Measurements from ENCODE around the gene CCDC93.

Gene CCDC93

GRCh38 chr2:117987121-117987520 lies 26.7 kb downstream of the CCDC93 start:
- no peak for DNase-seq (ENCODE audit: low read depth)

GRCh38 chr2:117985092-117985491 lies 28.8 kb downstream of the CCDC93 start:
- DNase-seq (ENCODE audit: low read depth): no peak

DNA sequence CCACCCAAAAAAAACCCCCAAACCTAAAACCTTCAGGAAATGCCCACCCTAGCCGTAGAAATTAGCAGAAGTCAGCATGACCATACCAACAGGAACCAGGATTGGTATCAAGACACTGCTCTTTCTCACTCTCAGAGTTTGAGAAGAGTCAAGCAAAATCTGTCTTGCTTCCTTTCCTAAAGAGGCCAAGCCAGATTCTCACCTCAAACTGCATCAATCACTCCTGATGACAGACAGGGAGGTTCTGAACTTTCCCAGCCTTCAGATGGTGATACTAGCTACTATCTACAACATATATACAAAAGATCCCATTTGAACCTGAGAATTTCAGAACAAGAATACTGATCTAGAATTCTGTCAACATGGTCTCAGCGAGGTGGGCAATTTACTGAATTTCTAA lies 29.7 kb downstream of the CCDC93 start:
- no peak for DNase-seq (ENCODE audit: low read depth)

DNA sequence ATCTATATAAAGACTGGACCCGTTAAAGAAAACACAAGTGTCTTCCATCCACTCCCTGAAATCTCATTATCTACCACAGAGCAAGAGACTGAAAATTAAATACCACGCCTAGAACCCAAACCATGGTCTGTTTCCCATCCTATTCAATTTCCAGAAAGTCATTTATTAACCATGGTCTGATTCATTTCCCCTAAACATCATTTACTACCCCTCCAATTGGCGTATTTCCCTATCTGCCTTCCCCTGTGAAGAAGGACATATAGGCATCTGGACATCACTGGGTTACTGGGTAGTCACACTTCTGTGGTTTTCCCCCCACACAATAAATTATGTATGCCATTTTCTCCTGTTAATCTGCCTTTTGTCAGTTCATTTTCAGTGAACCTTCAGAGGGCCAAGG lies 30.8 kb downstream of the CCDC93 start:
- DNase-seq (ENCODE audit: low read depth): no peak

- DNase-seq (ENCODE audit: low read depth): no peak
These were observed 31.4 kb downstream of the CCDC93 start for GRCh38 chr2:117982376-117983033.

- DNase-seq (ENCODE audit: low read depth): no peak
These were observed 32.1 kb downstream of the CCDC93 start for GRCh38 chr2:117981810-117982209.

DNA sequence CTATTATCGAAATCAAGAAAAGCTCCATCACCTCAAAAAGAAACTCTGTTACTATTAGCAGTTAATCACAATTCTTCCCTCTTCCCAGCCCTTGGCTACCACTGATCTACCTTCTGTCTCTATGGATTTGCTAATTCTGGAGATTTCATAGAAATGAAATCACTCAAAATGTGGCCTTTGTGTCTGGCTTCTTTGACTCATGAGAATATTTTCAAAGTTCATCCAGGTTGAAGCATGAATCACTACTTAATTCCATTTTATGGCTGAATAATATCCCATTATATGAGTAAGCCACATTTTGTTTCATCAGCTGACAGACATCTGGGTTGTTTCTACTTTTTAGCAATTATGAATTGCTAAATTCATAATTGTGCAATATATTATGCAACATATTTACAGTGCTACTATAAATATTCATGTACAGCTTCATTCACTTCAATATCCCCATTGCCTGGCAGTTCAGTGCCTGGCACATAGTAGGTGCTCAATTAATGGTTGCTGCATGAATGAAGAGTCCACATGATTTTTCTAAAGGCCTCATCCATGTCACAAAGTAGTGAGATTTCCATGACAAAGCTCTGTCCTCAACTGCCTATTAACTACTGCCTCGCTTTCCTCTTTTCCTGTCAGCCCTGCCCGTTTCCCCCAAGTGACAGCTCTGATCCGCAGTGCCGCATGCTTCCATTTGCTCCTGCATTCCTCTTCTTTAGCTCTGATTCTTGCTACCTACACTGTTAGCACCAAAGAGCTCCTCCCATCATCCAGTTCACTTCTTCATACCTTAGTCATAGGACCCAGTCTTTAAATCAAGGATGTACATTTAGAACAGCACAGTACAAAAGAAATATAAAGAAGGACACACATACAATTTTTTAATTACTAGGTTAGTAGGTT lies 32.8 kb downstream of the CCDC93 start:
- DNase-seq (ENCODE audit: low read depth): no peak

DNA sequence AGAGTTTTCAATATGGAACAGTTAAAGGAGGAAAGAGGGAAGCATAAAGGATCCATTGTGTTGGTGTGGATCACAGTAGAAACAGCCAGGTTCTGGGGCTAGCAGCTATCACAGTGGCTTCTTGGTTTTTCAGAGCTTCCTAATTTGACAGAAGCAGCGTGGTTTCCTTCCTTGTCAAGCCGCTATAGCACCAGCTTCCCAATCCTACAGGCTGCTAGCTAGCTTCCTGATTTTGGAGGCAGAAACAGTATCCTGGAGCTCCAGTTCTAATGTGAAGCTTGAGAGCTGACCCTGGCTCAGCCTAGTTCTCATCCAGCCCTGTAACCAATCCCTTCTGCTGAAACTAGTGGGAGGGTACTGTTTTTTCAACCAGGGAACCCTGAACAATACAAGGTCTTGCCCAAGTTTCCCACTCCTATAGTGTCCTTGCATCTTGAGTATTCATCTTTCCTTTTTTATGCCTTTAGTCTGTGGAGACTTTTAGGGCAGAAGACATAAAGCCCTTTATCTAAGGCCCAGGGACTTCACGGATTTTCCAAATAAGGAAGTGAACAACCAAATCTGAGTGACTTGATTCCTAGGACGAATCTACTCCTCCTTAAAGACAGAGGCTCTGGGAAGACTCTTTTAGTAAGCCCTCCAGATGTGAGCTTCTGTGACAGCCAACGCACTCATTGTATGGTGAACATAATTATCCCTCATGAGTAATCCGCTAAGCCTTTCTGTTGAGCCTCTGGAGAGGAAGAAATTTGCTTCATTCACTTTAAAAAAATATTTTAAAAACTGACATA lies 33.8 kb downstream of the CCDC93 start:
- no peak for DNase-seq (ENCODE audit: low read depth)

- DNase-seq (ENCODE audit: low read depth): no peak
These were observed 36.2 kb downstream of the CCDC93 start for GRCh38 chr2:117977696-117978095.

DNA sequence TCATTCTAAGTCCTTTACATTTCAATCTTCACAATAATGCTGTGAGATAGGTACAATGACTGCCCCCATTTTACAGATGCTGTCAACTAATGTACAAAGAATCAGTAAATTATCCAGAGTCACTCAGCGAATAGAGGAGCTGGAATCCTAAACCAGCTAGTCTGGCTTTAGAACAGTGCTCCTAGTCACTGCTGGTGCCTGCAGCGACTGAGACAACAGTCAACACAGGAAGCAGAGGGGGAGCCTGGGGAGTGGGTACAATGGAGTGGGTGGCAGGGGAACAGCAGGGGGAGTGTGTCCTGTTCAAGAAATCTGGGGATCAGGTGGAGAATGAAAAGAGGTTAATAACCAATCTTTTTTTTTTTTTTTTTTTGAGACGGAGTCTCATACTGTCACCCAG lies 37.3 kb downstream of the CCDC93 start:
- DNase-seq (ENCODE audit: low read depth): no peak

- no peak for DNase-seq (ENCODE audit: low read depth)
These were observed 40.3 kb downstream of the CCDC93 start for GRCh38 chr2:117973498-117974082.

- no peak for DNase-seq (ENCODE audit: low read depth)
These were observed 41.3 kb downstream of the CCDC93 start for GRCh38 chr2:117972476-117973123.

DNA sequence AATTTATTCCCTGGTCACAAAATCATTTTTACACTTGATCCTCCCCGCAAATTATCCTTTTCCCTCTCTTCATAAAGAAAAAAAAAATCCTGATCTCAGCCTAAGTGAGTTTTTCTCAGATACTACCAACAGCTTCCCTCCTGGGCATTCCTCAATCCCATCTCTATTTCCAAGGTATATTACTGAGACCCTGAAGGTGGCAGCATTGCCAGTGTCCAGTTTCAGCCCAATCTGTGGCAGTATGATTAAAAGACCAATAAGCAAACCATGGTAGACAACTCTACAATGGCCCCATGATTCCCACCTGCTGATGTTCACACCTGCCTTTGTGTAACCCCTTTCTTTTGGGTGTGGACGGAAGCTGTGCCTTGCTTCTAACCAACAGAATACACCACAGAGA lies 45.1 kb downstream of the CCDC93 start:
- no peak for DNase-seq (ENCODE audit: low read depth)

DNA sequence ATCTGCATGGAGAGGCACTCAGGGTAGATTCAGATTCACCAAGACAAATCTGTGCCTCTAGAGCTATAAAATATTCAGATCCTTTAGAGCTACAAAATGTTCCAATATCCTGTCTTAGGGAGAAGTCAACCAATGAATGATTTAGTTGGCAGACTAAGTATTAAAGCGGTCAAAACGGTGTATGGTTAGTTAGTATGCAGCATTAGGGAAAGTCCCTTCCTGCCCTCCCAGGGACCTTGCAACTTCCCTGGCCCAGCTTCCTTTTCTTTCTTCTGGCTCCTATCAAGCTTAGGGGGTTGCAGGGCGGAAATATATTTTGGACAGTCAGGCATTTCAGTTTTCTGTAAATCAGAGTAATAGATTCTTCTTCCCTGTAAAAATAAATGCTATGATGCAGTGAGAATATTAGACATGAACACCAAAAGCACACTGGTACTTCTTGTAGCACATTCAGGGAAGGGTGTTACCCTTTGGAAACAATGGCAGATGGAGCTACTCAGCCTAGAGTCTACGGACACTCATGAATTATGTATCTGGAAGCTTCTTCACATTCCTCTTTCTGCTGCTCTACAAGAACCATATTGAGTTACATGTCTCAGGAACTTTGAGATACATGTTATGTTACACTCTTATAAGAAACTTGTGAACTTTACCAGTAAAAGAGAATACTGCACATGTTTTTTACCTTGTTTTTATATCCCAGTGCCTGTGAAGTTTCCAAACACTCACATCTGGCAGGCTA lies 45.7 kb downstream of the CCDC93 start:
- no peak for DNase-seq (ENCODE audit: low read depth)

DNA sequence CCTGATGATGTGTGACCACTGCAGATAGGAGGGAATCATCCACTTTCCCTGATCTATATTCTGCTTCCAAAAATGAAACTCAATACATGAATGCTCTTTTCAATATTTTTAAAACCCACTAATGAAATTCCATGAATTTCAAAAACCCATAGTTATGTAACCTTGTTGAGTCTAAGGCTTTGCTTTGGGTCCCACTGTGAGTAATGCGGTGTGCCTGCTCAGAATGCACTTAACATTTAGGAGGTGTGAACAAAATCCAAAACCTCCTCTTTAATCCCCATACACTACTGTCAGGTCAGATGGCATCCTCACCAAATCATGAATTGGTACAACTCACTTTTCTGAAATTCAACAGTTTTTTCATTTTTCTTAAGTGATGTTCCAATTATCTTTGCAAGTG lies 50.4 kb downstream of the CCDC93 start:
- no peak for DNase-seq (ENCODE audit: low read depth)

GRCh38 chr2:117961201-117961600 lies 52.7 kb downstream of the CCDC93 start:
- DNase-seq (ENCODE audit: low read depth): no peak

DNA sequence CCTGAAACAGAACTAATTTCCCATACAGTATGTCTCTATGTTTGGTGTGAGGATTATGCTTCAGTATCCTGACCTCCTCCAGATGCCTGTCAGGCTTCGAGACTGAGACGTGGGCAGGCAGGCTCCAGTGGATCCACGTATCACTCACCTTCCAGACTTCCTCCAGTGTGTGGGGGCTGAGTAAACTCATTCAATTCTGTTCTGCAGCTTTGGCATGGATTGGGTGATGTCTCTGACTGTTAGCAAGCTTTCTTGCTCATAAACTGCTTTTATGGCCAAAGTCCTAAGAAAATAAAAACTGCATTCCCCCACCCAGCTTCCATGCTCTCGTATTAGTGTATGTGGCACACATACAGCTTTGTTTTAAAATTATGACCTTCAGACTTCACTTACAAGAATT lies 53.6 kb downstream of the CCDC93 start:
- no peak for DNase-seq (ENCODE audit: low read depth)

GRCh38 chr2:117958186-117958585 lies 55.7 kb downstream of the CCDC93 start:
- DNase-seq (ENCODE audit: low read depth): no peak

DNA sequence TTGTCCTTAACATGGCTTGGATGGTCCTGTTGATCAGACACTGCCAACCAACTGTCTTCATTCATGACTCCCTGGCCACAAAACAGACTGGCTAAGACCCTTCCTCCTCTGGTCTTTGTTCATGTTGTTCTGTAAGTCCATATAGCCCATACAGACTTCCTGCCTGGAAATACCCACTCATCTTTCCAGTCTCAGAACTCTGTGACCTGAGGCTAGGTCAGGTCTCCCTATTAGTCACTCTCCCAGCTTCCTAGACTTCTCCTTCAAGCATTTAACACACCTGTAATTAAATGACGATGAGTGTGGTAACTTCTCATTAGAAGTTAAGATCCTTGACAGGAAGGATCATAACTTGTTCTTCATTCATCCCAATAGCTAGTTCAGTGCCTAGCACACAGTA lies 56.3 kb downstream of the CCDC93 start:
- DNase-seq (ENCODE audit: low read depth): no peak

DNA sequence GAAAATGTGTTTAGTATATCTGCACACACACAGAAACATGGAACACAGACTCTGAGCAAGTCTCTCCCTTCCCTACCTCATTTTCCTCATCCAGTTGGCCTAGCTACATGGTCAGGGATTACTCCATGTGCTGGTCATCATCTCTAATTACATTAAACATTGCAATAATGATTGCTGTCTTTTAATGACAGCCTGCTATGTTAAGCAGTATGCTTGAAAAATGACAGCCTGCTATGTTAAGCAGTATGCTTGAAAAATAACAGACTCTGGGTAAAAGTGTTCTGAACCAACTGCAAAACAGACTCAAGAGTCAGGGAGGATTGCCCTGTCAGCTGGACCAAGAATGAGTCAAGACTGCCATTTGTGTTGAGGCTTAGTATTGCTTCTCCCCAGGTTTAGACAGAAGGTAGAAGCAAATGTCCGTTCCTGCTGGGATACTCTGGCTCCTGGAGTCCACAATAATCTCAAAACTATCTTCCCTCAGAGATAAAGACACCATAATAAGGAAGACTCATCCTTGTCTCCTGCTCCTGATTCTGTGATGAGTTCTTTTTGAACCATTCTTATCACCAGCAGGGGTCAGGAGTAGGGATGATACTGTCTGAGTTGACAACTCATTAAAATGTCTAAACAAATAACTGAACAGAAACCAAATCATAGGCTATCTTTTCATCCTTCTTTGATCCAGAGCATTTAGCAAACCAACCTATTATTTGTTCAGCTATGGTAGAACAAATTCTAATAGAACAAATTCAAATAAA lies 57.7 kb downstream of the CCDC93 start:
- no peak for DNase-seq (ENCODE audit: low read depth)
